ENCODE data around the gene MMRN2. TPM values are rescaled to one million over a fixed set of nuclear protein-coding genes. Genes with fewer than 3 reads are reported as not detected.
"Not testable (repeated sequence)": the region's sequence is repeated elsewhere in the genome, so short reads cannot be mapped to it uniquely, and the experiment has no call there.

The MMRN2 gene
- total RNA-seq, 1 donor from 2014 or later: 0.08 TPM

DNA sequence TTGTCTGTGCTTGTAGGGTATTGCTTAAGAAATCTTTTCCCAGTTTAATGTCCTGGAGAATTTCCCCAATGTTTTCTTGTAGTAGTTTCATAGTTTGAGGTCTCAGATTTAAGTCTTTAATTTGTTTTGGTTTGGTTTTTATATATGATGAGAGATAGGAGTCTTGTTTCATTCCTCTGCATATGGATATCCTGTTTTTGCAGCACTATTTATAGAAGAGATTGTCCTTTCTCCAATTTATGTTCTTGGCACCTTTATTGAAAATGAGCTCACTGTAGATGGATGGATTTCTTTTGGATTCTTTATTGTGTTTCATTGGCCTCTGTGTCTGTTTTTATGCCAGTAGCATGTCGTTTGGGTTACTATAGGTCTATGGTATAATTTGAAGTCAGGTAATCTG lies 31.1 kb upstream of the MMRN2 start:
- no peak for DNase-seq (ENCODE audit: low read depth)
- Histone ChIP-seq H3K4me3 (ENCODE audit: low read depth, low read length) (no peak overlapping the region), H3K27me3 (ENCODE audit: control insufficient read depth, insufficient read depth, low read length) (no peaks in the 10 kb centered on the region), H3K36me3 (ENCODE audit: control insufficient read depth, insufficient read depth, low read length) (no peaks in the 10 kb centered on the region)
- TF ChIP-seq, protein P1, sequence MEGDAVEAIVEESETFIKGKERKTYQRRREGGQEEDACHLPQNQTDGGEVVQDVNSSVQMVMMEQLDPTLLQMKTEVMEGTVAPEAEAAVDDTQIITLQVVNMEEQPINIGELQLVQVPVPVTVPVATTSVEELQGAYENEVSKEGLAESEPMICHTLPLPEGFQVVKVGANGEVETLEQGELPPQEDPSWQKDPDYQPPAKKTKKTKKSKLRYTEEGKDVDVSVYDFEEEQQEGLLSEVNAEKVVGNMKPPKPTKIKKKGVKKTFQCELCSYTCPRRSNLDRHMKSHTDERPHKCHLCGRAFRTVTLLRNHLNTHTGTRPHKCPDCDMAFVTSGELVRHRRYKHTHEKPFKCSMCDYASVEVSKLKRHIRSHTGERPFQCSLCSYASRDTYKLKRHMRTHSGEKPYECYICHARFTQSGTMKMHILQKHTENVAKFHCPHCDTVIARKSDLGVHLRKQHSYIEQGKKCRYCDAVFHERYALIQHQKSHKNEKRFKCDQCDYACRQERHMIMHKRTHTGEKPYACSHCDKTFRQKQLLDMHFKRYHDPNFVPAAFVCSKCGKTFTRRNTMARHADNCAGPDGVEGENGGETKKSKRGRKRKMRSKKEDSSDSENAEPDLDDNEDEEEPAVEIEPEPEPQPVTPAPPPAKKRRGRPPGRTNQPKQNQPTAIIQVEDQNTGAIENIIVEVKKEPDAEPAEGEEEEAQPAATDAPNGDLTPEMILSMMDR (IDR thresholded peaks at IDR 0.05; ENCODE audit: insufficient read depth, low read length, poor library complexity, severe bottlenecking): no peak

DNA sequence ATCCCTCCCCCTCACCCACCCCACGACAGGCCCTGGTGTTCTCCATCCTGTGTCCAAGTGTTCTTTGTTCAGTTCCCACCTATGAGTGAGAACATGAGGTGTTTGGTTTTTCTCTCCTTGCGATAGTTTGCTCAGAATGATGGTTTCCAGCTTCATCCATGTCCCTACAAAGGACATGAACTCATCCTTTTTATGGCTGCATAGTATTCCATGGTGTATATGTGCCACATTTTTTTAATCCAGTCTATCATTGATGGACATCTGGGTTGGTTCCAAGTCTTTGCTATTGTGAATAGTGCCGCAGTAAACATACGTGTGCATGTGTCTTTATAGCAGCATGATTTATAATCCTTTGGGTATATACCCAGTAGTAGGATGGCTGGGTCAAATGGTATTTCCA lies 27.1 kb upstream of the MMRN2 start:
- H3K4me3 ChIP-seq (ENCODE audit: low read depth, low read length); H3K27me3 ChIP-seq (ENCODE audit: control insufficient read depth, insufficient read depth, low read length); DNase-seq (ENCODE audit: low read depth); H3K36me3 ChIP-seq (ENCODE audit: control insufficient read depth, insufficient read depth, low read length): not testable (repeated sequence)

DNA sequence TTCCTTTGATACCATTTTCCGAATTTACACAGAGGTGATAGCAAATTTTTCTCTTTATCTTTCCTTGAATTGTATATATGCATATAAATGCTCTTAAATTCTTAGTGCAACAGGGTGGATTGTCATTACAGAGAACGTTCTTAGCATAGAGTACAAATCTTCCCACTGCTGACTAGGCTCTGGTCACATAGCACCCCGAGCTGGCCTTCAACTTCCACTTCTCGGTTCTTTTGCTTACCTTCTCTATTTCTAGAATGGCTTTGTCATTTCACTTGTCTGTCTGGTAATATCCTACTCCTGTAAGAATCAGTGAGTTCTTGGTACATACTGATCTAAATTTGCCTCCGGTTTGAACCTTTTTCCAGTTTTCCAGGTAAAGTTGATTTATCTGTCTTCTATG lies 24.3 kb upstream of the MMRN2 start:
- Histone ChIP-seq H3K4me3 (ENCODE audit: low read depth, low read length) (no peak overlapping the region), H3K27me3 (ENCODE audit: control insufficient read depth, insufficient read depth, low read length) (no peaks in the 10 kb centered on the region), H3K36me3 (ENCODE audit: control insufficient read depth, insufficient read depth, low read length) (no peaks in the 10 kb centered on the region)
- TF ChIP-seq, protein P1 (IDR thresholded peaks at IDR 0.05; ENCODE audit: insufficient read depth, low read length, poor library complexity, severe bottlenecking): no peak
- DNase-seq (ENCODE audit: low read depth): no peak

DNA sequence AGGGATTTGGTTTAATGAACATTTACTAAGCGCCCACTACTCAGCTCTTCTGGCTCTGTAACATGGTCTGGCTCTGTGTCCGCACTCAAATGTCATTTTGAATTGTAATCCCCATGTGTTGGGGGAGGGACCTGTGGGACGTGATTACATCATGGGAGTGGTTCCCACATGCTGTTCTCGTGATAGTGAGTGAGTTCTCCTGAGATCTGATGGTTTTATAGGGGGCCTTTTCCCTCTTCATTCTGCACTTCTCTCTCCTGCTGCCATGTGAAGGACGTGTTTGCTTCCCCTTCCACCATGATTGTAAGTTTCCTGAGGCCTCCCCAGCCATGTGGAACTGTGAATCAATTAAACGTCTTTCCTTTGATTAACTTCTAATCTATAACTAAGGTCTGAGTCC lies 23.6 kb upstream of the MMRN2 start:
- not testable (repeated sequence) for DNase-seq (ENCODE audit: low read depth); H3K36me3 ChIP-seq (ENCODE audit: control insufficient read depth, insufficient read depth, low read length); H3K4me3 ChIP-seq (ENCODE audit: low read depth, low read length); H3K27me3 ChIP-seq (ENCODE audit: control insufficient read depth, insufficient read depth, low read length)

DNA sequence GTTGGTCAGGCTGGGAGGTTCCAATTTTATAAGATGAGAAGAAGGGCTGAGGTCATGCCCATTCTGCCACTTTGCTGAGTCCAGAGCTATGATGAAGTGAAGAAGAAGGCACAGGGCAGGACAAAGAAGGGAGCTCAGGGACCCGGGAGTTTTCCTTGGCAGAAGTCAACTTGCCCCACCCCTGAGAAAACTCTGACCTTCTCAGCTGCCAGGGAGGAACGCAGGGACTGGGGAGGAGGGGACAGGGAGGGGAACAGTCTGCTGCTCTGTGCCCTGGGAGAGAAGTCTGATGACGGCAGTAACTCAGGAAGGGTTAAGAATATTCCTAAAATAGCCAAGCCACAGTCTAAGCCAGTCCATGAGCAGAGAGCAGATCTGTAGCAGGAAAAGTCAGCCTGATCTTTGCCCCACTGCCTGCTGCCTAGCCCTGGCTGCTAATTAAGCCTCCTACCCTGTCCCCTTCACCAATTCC lies 22.6 kb upstream of the MMRN2 start:
- DNase-seq (ENCODE audit: low read depth): no peak
- H3K36me3 ChIP-seq (ENCODE audit: control insufficient read depth, insufficient read depth, low read length): no peaks in the 10 kb centered on the region
- no peaks in the 10 kb centered on the region for H3K27me3 ChIP-seq (ENCODE audit: control insufficient read depth, insufficient read depth, low read length)
- TF ChIP-seq, protein P1 (IDR thresholded peaks at IDR 0.05; ENCODE audit: insufficient read depth, low read length, poor library complexity, severe bottlenecking): no peak
- no peak overlapping the region for H3K4me3 ChIP-seq (ENCODE audit: low read depth, low read length)

DNA sequence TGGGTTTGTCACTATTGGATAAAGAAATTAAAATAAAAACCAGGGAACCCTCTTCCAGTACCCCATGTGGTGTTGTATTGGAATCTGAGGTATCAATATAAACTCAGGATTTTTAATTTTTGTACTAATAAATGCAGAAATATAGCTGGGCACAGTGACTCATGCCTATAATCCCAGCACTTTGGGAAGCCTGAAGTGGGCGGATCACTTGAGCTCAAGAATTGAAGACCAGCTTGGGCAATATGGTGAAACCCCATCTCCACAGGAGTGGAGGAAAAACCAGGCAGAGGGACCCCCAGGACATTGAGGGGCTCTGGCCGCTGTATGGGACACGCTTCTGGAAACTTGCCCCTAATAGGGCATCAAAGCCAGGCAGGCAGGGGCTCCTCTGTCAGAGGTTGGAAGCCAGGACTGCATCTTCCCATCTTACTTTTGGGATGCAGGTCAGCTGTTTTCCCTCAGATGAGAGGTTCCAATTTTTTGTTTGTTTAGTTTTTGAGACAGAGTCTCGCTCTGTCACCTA lies 21.9 kb upstream of the MMRN2 start:
- TF ChIP-seq, protein P1 (IDR thresholded peaks at IDR 0.05; ENCODE audit: insufficient read depth, low read length, poor library complexity, severe bottlenecking): no peak
- H3K4me3 ChIP-seq (ENCODE audit: low read depth, low read length): no peak overlapping the region
- no peaks in the 10 kb centered on the region for H3K27me3 ChIP-seq (ENCODE audit: control insufficient read depth, insufficient read depth, low read length)
- no peak for DNase-seq (ENCODE audit: low read depth)
- H3K36me3 ChIP-seq (ENCODE audit: control insufficient read depth, insufficient read depth, low read length): no peaks in the 10 kb centered on the region

DNA sequence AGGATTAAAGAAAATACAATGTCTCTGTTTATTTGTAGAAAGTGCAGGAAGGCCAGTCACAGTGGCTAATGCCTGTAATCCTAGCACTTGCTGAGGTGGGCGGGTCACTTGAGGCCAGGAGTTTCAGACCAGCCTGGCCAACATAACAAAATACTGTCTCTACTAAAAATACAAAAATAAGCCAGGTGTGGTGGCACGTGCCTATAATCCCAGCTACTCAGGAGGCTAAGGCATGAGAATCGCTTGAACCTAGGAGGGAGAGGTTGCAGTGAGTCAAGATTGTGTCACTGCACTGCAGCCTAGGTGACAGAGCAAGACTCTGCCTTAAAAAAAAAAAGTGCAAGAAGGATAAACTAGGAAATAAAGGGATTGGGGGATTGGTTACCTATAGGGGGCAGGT lies 21.0 kb upstream of the MMRN2 start:
- not testable (repeated sequence) for H3K4me3 ChIP-seq (ENCODE audit: low read depth, low read length); H3K36me3 ChIP-seq (ENCODE audit: control insufficient read depth, insufficient read depth, low read length); DNase-seq (ENCODE audit: low read depth); H3K27me3 ChIP-seq (ENCODE audit: control insufficient read depth, insufficient read depth, low read length)
